HAP-1 (cell line): ENCODE data around the gene TMOD2.

Source experiments
- DNase-seq, 2 experiments: peaks; one replicate each; pipeline ENCODE4 v3.0.0-alpha.2; 2016 to 2020; ENCODE audit warnings: low spot score in 2 of 2
- H3K27me3 ChIP-seq: fragments of 250-450 bp; sonication (Bioruptor Pico); 2 replicates; pipeline ENCODE4 v1.5.1; 2020; ENCODE audit warnings: low read depth, mild to moderate bottlenecking, moderate library complexity
- H3K36me3 ChIP-seq: fragments of 250-450 bp; sonication (Bioruptor Pico); replicated peaks from 2 replicates; pipeline ENCODE4 v1.5.1; 2020; ENCODE audit warnings: mild to moderate bottlenecking
- H3K4me1 ChIP-seq: fragments of 250-450 bp; sonication (Bioruptor Pico); 2 replicates; pipeline ENCODE4 v1.5.1; 2020; ENCODE audit warnings: mild to moderate bottlenecking
- H3K4me3 ChIP-seq: fragments of 250-450 bp; sonication (Bioruptor Pico); 2 replicates; pipeline ENCODE4 v1.5.1; 2020; ENCODE audit warnings: mild to moderate bottlenecking, moderate library complexity
- H3K9me3 ChIP-seq: fragments of 250-450 bp; sonication (Bioruptor Pico); 2 replicates; pipeline ENCODE4 v1.5.1; 2020; ENCODE audit warnings: mild to moderate bottlenecking, moderate library complexity
- in situ Hi-C: fragments of 300-500 bp; cut with MboI; formaldehyde crosslinking; loops from 3 replicates; pipeline ENCODE4 v1.14.3; 2020; ENCODE audit warnings: low sequenced_read_pairs, inconsistent platforms, mixed read lengths

Gene TMOD2

DNA sequence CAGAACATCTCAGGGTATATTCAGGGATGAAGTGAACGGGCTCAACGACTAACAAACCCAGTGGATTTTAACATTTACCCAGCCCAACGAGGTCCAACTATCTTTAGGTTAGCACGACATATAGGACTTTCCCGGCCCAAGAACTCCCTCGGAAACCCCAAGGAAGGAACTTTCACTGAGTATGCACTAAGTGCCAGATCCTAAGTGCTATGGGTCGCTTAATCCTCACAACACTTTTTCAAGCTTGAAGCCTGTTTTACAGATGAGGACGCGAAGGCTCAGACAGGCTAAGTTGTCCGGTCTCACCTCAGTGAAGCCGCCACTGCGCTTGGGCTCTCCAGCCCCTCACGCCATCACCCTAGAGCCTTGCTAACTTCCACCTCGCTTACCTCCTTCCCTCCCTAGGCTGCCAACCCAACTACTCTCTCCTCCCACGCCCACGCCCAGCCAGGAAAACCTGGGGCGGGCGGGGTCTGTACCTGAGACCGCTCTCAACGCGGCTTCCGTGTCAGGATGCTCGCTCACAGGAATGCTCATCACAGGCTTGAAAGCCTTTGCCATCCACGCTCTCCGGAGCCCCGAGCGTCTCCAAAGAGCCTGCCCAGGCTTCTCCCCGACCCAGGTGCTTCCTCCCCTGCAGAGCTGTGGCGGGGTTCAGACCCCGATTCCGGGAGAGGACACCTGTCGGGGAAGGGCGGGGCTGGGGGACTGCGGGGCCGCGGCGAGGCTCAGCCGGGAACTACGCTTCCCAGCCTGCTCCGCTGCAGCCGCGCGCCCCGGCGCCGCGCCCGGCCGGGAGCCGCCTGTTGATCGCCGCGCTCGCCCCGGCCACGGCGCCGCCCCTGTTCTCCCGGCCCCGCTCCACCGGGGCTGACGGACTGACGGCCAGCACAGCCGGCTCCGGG, at the start of gene TMOD2:
TMOD2 (plus strand) TSS at position 806 of the 905 bp plus-strand sequence. CDS start 14,845 bp downstream, outside the sequence.
- DNase-seq: peak in 1 of 2 experiments; percentile 66
- in situ Hi-C loops: no loop called here

GRCh38 chr15:51702710-51703109, 48.7 kb upstream of the TMOD2 start:
- Histone ChIP-seq H3K9me3 (no peaks in the 10 kb centered on the region), H3K27me3 (peaks cover 32% of the 10 kb centered on the region), H3K4me1 (no peaks in the 10 kb centered on the region), H3K36me3 (no peaks in the 10 kb centered on the region), H3K4me3 (no peak overlapping the region)
- in situ Hi-C loops: no loop called here
- no peak for DNase-seq

More for the DNA sequence above, at the start of gene TMOD2:
- peaks cover 7% of the 10 kb centered on the region; the same call in 1 of the 2 replicates for H3K4me1 ChIP-seq
- peaks cover 17% of the 10 kb centered on the region for H3K27me3 ChIP-seq
- peak within 1 kb of the TSS; percentile 46 for H3K4me3 ChIP-seq
- no peaks in the 10 kb centered on the region for H3K36me3 ChIP-seq
- H3K9me3 ChIP-seq: no peaks in the 10 kb centered on the region

GRCh38 chr15:51706291-51706690, 45.1 kb upstream of the TMOD2 start:
- Histone ChIP-seq H3K4me1 (no peaks in the 10 kb centered on the region), H3K9me3 (no peaks in the 10 kb centered on the region), H3K36me3 (no peaks in the 10 kb centered on the region), H3K4me3 (no peak overlapping the region), H3K27me3 (0 out of 2 replicates have a peak, but pooled peaks cover 6% of the 10 kb centered on the region)
- DNase-seq: no peak
- in situ Hi-C loops: no loop called here

DNA sequence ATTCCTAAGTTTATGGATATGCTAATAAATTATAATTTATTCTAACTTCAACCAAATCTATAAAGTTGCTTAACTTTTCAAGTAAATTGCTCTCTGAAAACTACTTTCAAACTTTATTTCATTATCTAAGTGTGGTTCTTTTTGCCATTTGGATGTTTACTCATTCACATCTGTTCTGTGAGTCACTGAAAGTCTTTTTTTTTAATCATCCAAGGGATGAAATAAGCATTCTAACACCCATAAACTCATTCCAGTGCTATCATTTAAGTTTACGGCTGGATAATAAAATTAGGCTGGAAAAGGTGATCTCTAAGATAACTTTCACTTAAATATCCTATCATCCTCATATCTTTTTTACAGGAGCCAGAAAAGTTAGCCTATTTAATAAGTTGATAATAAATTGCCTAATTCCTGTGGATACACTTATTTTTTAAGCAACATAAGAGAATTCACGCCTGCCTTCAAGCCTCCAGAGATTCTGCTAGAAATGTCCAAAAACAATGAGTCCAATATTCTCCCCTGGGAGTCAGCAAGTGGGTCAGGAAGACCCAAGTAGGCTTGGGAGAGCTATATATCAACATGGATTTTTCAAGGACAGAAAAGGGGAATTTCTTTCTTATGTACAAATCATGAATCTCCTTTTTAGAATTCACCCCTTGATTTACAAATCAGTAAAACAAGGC, 44.3 kb upstream of the TMOD2 start:
- 0 out of 2 replicates have a peak, but pooled peaks cover 6% of the 10 kb centered on the region for H3K27me3 ChIP-seq
- in situ Hi-C loops: no loop called here
- no peaks in the 10 kb centered on the region for H3K9me3 ChIP-seq
- no peaks in the 10 kb centered on the region for H3K36me3 ChIP-seq
- DNase-seq: no peak
- no peaks in the 10 kb centered on the region for H3K4me1 ChIP-seq
- H3K4me3 ChIP-seq: no peak overlapping the region

- in situ Hi-C loops: no loop called here
- 0 out of 2 replicates have a peak, but pooled peaks cover 5% of the 10 kb centered on the region for H3K27me3 ChIP-seq
- H3K9me3 ChIP-seq: no peaks in the 10 kb centered on the region
- no peaks in the 10 kb centered on the region for H3K36me3 ChIP-seq
- no peaks in the 10 kb centered on the region for H3K4me1 ChIP-seq
- H3K4me3 ChIP-seq: no peak overlapping the region
- DNase-seq: no peak
Observed at GRCh38 chr15:51708013-51708412, 43.4 kb upstream of the TMOD2 start.

GRCh38 chr15:51709031-51709430, 42.4 kb upstream of the TMOD2 start:
- Histone ChIP-seq H3K9me3 (no peaks in the 10 kb centered on the region), H3K27me3 (no peaks in the 10 kb centered on the region), H3K4me3 (no peak overlapping the region), H3K36me3 (no peaks in the 10 kb centered on the region), H3K4me1 (no peaks in the 10 kb centered on the region)
- DNase-seq: no peak
- in situ Hi-C loops: no loop called here

DNA sequence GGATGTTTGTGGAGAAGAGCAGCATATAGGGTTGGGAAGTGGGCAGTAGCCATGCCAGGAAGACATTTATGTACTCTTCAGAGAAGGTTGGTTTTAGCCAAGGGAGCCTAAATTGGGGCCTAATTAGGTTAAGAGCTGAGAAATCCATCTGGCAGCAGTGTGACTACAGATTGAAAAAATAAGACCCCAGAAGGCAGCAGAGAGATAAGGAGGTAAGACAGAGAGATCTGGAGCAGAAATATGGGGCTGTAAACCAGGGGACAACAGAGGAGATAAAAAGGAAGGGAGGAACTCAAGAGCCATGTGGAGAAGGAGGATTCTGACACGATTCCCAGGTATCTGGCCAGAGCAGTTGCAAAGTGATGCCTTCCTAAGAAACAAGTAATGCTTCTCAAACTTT, 37.2 kb upstream of the TMOD2 start:
- Histone ChIP-seq H3K4me1 (no peaks in the 10 kb centered on the region), H3K4me3 (no peak overlapping the region), H3K36me3 (no peaks in the 10 kb centered on the region), H3K9me3 (no peaks in the 10 kb centered on the region), H3K27me3 (no peaks in the 10 kb centered on the region)
- in situ Hi-C loops: no loop called here
- no peak for DNase-seq

GRCh38 chr15:51714911-51715310, 36.5 kb upstream of the TMOD2 start:
- no peaks in the 10 kb centered on the region for H3K36me3 ChIP-seq
- H3K27me3 ChIP-seq: no peaks in the 10 kb centered on the region
- DNase-seq: no peak
- H3K4me1 ChIP-seq: no peaks in the 10 kb centered on the region
- no peaks in the 10 kb centered on the region for H3K9me3 ChIP-seq
- in situ Hi-C loops: no loop called here
- no peak overlapping the region for H3K4me3 ChIP-seq

GRCh38 chr15:51718219-51718618, 33.2 kb upstream of the TMOD2 start:
- Histone ChIP-seq H3K4me1 (no peaks in the 10 kb centered on the region), H3K9me3 (no peaks in the 10 kb centered on the region), H3K36me3 (no peaks in the 10 kb centered on the region), H3K27me3 (no peaks in the 10 kb centered on the region), H3K4me3 (no peak overlapping the region)
- no peak for DNase-seq
- in situ Hi-C loops: no loop called here

DNA sequence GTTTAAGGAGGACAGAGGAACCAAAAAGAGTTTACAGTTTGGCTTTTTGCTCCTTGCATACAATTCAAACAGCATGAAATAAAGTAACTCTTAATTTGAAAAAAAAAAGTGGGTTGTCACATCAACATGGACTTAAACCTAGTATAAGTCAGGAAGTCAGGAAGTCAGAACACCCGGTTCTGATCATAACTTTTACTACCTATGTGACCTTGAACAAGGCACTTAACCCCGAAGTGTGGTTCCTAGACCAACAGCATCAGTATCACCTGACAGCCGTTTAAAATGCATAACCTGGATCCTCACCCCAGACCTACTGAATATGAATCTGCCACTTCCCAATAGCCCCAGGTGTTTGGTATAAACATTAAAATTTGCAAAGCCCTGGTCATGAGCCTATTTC, 32.7 kb upstream of the TMOD2 start:
- H3K9me3 ChIP-seq: no peaks in the 10 kb centered on the region
- in situ Hi-C loops: no loop called here
- H3K27me3 ChIP-seq: no peaks in the 10 kb centered on the region; the same call in 1 of the 2 replicates
- DNase-seq: no peak
- H3K36me3 ChIP-seq: no peaks in the 10 kb centered on the region
- no peaks in the 10 kb centered on the region for H3K4me1 ChIP-seq
- H3K4me3 ChIP-seq: no peak overlapping the region

- no peak for DNase-seq
- Histone ChIP-seq H3K9me3 (no peaks in the 10 kb centered on the region), H3K36me3 (no peaks in the 10 kb centered on the region), H3K27me3 (no peaks in the 10 kb centered on the region; the same call in 1 of the 2 replicates), H3K4me3 (no peak overlapping the region), H3K4me1 (no peaks in the 10 kb centered on the region)
- in situ Hi-C loops: no loop called here
Observed at GRCh38 chr15:51720201-51720995, 31.0 kb upstream of the TMOD2 start.

DNA sequence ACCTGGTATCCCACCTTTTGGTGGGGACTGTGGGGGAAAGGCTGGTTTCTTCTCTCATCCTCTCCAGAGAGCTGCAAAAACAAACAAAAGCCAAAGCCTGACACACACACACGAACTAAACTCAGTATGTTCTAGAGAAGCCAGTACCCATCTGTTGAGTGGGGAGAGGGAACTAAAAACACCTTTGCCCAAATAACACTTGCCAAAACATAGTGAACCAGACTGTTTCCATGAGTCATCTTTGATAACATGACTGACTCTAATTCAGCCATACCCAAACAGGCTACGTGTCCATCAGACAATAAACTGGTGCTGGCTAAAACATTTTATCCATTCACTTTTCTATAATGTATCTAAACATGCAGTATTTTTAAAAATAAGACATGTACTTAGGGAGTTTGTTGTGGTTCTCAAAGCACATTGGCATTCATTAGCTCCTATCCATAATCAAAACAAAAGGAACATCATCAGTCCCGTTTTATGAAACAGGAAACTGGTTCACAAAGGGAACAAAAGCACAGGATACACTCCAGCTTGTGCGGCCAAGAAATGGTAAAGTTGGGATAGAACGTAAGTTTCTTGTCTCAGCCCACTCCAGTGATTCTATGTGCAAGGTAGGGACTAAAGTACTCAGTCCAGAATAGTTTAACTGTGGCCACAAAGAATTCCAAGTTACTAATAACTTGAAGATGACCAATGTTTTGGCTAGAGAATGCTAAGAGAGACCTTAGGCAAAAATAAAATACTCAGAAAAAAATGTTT, 30.0 kb upstream of the TMOD2 start:
- Histone ChIP-seq H3K36me3 (no peaks in the 10 kb centered on the region), H3K4me3 (no peak overlapping the region), H3K4me1 (no peaks in the 10 kb centered on the region), H3K27me3 (no peaks in the 10 kb centered on the region; the same call in 1 of the 2 replicates), H3K9me3 (no peaks in the 10 kb centered on the region)
- DNase-seq: no peak
- in situ Hi-C loops: no loop called here

DNA sequence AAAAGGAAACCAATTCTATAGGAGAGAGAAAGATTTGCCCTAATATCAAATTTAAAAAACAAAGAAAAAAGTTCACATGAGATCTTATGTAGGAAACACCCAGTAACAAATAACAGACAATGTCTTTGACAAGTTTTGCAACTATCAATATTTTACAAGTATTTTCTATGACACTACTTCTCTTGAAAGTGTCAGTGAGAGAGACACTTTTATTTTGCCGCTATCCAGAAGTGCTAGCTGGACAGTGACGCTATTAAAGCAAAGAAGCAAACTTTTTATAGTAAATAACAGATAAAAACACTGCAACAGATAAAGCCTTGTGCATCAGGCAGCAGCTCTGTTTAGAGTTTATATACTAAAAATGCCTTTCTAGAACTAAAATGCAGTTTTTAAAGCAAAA, 27.2 kb upstream of the TMOD2 start:
- no peak for DNase-seq
- no peaks in the 10 kb centered on the region for H3K4me1 ChIP-seq
- in situ Hi-C loops: no loop called here
- H3K36me3 ChIP-seq: no peaks in the 10 kb centered on the region
- no peaks in the 10 kb centered on the region for H3K9me3 ChIP-seq
- no peaks in the 10 kb centered on the region; the same call in 1 of the 2 replicates for H3K27me3 ChIP-seq
- H3K4me3 ChIP-seq: no peak overlapping the region
